GM19463 (cell line): Measurements from ENCODE around the gene TMEM217.
"Not testable (repeated sequence)": the region's sequence is repeated elsewhere in the genome, so short reads cannot be mapped to it uniquely, and the experiment has no call there.

ENCODE experiments used
- ATAC-seq: cut with Tn5 transposase; IDR thresholded peaks from one replicate; pipeline ENCODE4 v1.9.1; 2021; ENCODE audit warnings: mild to moderate bottlenecking, moderate library complexity; ENCODE audit not compliant: unreplicated experiment

Gene TMEM217

DNA sequence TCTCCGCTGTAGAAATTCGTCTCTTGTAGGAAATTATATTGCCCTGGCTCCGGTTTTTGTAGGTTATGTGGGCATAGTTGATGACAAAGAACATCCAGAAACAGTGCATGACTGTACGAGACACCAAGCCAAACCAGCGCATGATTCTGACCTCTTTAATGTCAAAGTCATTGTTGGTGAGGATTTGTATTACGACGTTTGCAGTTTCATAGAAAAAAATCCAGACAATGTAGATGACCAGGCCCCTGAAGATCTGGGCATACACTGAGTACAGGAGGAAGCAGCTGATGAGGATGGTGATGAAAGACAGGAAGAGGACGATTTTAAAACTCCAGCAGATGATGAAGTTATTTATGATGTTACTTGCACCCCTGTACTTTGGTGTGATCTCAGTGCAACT, 39.4 kb downstream of the TMEM217 start:
- ATAC-seq, result no peak

DNA sequence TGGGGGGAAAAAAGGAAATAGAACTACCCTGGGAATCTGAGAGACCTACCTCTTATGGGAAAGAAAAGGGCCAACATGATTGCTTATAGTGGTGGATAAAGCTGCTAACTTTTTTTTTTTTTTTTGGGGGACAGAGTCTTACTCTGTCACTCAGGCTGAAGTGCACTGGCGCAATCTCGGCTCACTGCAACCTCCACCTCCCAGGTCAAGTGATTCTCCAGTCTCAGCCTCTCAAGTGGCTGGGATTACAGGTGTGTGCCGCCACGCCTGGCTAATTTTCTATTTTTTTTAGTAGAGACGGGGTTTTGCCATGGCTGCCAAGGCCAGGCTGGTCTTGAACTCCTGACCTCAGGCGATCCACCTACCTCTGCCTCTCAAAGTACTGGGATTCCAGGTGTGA, 39.9 kb downstream of the TMEM217 start:
- no peak for ATAC-seq

DNA sequence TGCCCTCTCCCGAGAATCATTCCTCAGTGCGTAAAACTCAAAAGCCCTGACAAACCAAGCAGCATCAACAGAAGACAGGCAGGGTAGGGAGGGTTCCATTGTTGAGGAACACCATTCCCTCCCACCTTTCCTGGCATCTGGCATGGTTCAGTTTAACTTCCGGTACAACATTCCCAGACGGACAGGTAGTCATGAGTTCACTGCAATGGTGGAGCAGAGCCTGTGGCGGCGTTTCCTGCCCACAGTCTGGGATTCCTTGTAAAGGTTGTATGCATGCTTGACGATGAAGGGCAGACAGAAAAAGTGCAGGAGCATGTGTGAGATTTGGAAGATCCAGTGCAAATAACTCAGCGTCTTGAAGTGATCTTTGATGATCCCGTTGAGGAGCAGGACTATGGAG, 45.7 kb downstream of the TMEM217 start:
- ATAC-seq, result no peak

- ATAC-seq, result no peak
Observed at GRCh38 chr6:37210313-37210968, 47.5 kb downstream of the TMEM217 start.

DNA sequence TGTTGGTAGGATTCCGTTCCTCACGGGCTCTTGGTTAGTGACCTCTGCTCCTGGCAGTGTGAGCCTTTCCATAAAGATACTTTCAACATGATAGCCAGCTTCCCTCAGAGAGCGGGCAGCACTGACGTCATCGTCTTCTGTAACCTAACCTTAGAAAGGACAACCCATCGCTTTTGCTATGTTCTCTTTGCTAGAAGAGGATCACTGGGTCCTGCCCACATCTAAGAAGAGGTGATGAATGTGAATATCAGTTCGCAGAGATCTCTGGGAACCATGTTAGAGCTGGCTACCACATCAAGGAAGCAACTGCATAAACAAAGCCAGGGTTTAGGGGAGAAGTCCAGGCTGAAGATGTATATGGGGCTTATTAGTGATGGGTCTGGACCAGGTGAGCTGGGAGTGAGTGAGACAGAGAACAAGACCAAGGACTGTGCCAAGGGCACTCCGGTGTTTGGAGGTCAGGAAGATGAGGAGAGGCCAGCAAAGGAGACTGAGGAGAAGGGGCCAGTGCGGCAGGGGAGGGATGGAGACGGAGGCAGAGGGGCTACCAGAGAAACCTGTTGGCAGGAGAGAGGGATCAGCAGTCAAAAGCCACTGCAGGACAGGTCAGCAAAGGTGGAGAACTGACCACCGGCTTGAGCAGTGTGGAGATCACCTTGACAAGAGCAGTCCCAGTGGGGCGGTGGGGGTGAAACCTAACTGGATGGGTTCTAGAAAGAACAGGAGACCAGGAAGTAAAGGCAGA, 48.3 kb downstream of the TMEM217 start:
- ATAC-seq, result no peak

GRCh38 chr6:37208793-37209192, 49.2 kb downstream of the TMEM217 start:
- no peak for ATAC-seq

GRCh38 chr6:37207903-37208456, 50.0 kb downstream of the TMEM217 start:
- ATAC-seq, result peak; percentile 76

- ATAC-seq, result no peak
Observed at GRCh38 chr6:37206622-37207021, 51.3 kb downstream of the TMEM217 start.

GRCh38 chr6:37205997-37206340, 52.0 kb downstream of the TMEM217 start:
- no peak for ATAC-seq

- ATAC-seq, result no peak
Observed at GRCh38 chr6:37205175-37205996, 52.6 kb downstream of the TMEM217 start.

GRCh38 chr6:37204014-37204751, 53.8 kb downstream of the TMEM217 start:
- no peak for ATAC-seq

- ATAC-seq, result no peak
Observed at GRCh38 chr6:37202788-37203491, 55.0 kb downstream of the TMEM217 start.

GRCh38 chr6:37201726-37202125, 56.2 kb downstream of the TMEM217 start:
- no peak for ATAC-seq

DNA sequence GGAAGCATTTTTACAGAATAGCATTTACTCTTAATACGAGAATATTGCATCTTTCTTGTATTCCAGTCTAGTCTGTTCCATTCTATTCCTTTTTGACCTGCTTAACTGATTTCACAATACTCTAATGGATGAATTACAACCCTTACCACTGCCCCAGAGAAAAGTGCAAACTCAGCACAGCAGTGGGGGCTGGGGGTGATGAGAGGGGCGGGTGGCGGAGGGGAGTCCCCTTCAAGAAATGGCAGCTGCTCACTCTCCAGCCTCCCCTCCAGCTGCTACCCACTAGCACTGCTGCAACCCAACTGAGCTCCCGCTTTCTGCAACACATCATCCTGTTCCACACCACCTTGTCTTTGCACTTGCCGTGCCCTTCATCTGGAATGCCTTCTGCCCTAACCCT, 57.9 kb downstream of the TMEM217 start:
- no peak for ATAC-seq

- not testable (repeated sequence) for ATAC-seq
Observed at GRCh38 chr6:37196451-37196850, 61.5 kb downstream of the TMEM217 start.

DNA sequence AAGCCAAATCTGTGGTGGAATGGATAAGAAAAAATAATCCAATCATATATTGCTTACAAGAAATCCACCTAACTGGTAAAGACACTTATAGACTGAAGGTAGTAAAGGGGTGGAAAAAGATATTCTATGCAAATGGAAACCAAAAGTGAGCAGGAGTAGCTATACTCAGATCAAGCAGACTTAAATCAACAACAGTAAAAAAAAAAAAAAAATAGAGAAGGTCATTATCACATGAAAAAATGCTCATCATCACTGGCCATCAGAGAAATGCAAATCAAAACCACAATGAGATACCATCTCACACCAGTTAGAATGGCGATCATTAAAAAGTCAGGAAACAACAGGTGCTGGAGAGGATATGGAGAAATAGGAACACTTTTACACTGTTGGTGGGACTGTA, 63.1 kb downstream of the TMEM217 start:
- ATAC-seq, result not testable (repeated sequence)

DNA sequence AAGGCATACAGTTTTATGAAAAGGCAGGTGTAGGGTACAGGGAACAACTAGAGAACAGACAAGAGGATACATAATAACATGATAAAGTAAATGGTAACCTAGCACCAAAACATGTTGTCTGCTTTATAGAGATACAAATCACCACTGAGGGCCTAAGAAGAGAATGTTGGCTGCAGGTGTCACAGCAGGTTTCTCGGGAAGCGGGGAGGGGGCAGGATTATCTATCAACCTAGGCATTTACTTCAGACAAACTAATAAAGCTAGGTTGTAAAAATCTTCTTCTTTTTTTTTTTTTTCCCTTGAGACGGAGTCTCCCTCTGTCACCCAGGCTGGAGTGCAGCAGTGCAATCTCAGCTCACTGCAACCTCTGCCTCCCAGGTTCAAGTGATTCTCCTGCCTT, 65.3 kb downstream of the TMEM217 start:
- ATAC-seq, result no peak

DNA sequence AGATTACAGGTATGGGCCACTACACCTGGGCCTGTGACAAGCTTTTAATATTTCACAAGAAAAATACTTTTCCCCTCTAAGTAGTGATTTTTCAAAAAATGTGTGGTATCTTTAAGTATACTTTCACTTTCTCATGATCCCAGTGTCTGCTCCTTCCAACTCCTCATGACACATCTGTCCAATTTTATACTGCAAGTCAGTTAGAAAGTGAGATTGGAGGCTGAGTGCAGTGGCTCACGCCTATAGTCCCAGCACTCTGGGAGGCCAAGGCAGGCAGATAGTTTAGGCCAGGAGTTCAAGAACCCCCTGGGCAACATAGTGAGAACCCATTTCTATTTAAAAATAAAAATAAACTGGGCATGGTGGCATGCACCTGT, 67.8 kb downstream of the TMEM217 start:
- ATAC-seq, result no peak

DNA sequence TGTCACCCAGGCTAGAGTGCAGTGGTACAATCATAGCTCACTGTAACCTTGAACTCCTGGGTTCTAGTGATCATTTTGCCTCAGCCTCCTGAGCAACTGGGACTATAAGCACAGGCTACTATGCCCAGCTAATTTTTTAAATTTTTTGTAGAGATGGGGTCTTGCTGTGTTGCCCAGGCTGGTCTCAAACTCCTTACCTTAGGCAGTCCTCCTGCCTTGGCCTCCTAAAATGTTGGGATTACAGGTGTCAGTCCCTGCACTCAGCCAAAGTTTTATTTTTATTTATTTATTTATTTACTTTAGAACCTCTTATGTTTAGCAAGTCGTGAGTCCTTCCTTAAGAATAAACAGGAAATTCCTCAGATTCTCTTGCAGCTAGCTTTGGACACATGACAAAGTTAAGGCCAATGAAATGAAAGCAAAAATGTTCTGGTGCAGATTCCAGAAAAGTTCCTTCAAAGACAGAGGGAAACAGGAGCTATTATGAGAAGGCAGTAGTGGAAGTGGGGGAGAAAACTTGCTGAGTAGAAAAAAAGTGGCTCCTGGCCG, 68.9 kb downstream of the TMEM217 start:
- no peak for ATAC-seq
